HepG2 (cell line): ENCODE measurements around the gene IMPDH1. TPM values are rescaled to one million over a fixed set of nuclear protein-coding genes. Genes with fewer than 3 reads are reported as not detected.
A peak's percentile ranks its signal among the peaks of the same experiment; 100 is the strongest.

Experiments
- ATF6 ChIP-seq: sonication (generic); formaldehyde crosslinking; conservative IDR thresholded peaks from 2 replicates; pipeline ENCODE4 v1.4.0; 2020; ENCODE audit warnings: missing genetic modification reagents
- BORCS8-MEF2B ChIP-seq: sonication (generic); formaldehyde crosslinking; IDR thresholded peaks from 2 replicates; pipeline ENCODE4 v1.8.0; 2022; ENCODE audit warnings: mild to moderate bottlenecking, missing genetic modification reagents
- FOXJ3 ChIP-seq: sonication (generic); formaldehyde crosslinking; IDR thresholded peaks from 2 replicates; pipeline ENCODE4 v1.4.0; 2020; ENCODE audit warnings: missing genetic modification reagents, mild to moderate bottlenecking, borderline replicate concordance
- JDP2 ChIP-seq: sonication (generic); formaldehyde crosslinking; IDR thresholded peaks from 2 replicates; pipeline ENCODE4 v1.8.1; 2022; ENCODE audit warnings: missing genetic modification reagents, borderline replicate concordance
- KAT7 ChIP-seq: IDR thresholded peaks from 2 replicates; pipeline ENCODE4 v1.6.1; 2018; ENCODE audit warnings: borderline replicate concordance, missing compliant biosample characterization
- PAWR ChIP-seq: sonication (generic); formaldehyde crosslinking; IDR thresholded peaks from 2 replicates; pipeline ENCODE4 v1.4.0; 2020; ENCODE audit warnings: missing genetic modification reagents, mild to moderate bottlenecking, borderline replicate concordance
- PLRG1 ChIP-seq: fragments of 450-650 bp; conservative IDR thresholded peaks from 2 replicates; pipeline ENCODE4 v1.6.1; 2016
- PRDM15 ChIP-seq: sonication (generic); formaldehyde crosslinking; IDR thresholded peaks from 2 replicates; pipeline ENCODE4 v1.4.0; 2020; ENCODE audit warnings: missing genetic modification reagents
- RBM39 ChIP-seq: fragments of 200-400 bp; formaldehyde crosslinking; IDR thresholded peaks from one replicate; pipeline ENCODE4 v1.6.1; 2018; ENCODE audit warnings: antibody characterized with exemption, mild to moderate bottlenecking, low read depth, low read length; ENCODE audit not compliant: poor library complexity, severe bottlenecking
- SAFB2 ChIP-seq: sonication (generic); formaldehyde crosslinking; IDR thresholded peaks from 2 replicates; pipeline ENCODE4 v1.5.1; 2020; ENCODE audit warnings: missing genetic modification reagents, low read depth, mild to moderate bottlenecking, borderline replicate concordance
- ZNF441 ChIP-seq: sonication (generic); formaldehyde crosslinking; IDR thresholded peaks from 2 replicates; pipeline ENCODE4 v1.7.0; 2021; ENCODE audit warnings: missing genetic modification reagents, borderline replicate concordance
- ZNF510 ChIP-seq: sonication (generic); formaldehyde crosslinking; IDR thresholded peaks from 2 replicates; pipeline ENCODE4 v1.4.0; 2020; ENCODE audit warnings: low read depth, mild to moderate bottlenecking, missing genetic modification reagents
- ZNF549 ChIP-seq: sonication (generic); formaldehyde crosslinking; IDR thresholded peaks from 2 replicates; pipeline ENCODE4 v1.5.0; 2020; ENCODE audit warnings: missing genetic modification reagents
- ZNF605 ChIP-seq: sonication (generic); formaldehyde crosslinking; IDR thresholded peaks from 2 replicates; pipeline ENCODE4 v1.8.0; 2022; ENCODE audit warnings: mild to moderate bottlenecking, missing genetic modification reagents
- ZNF850 ChIP-seq: sonication (generic); formaldehyde crosslinking; conservative IDR thresholded peaks from 2 replicates; pipeline ENCODE4 v1.9.0; 2021; ENCODE audit warnings: mild to moderate bottlenecking, missing genetic modification reagents
- polyA plus RNA-seq, 8 experiments: library from polyadenylated mRNA; depleted of rRNA in 3 of 8; stranded (reverse) in 7 of 8; unstranded in 1 of 8; fragments of >200 nt; fragmentation: Illumina TruSeq in 4 of 8; extraction: Trizol in 4 of 8; gene quantifications; 2 replicates each; pipeline versions ENCODE4 v1.2.1 to v1.2.3, GENCODE V29; 2011 to 2016; ENCODE audit warnings: low read depth in 4 of 8, missing spikeins in 1 of 8, mixed read lengths in 1 of 8; ENCODE audit not compliant: insufficient read depth in 1 of 8
- total RNA-seq, 5 experiments: library from RNA; depleted of rRNA; stranded (reverse); fragments of >200 nt; fragmentation: Illumina TruSeq; extraction: Trizol; gene quantifications; 2 replicates each; pipeline ENCODE4 v1.2.3, GENCODE V29; 2016; ENCODE audit warnings: low read depth in 1 of 5
- TF ChIP-seq, protein P1 (sequence below): sonication (generic); formaldehyde crosslinking; IDR thresholded peaks from 2 replicates; pipeline ENCODE4 v1.5.1; 2020; ENCODE audit warnings: mild to moderate bottlenecking, missing genetic modification reagents, borderline replicate concordance

IMPDH1 gene
- total and polyA plus RNA-seq, 2 of the 13 experiments (the other 11 are each of a cell fraction or from before 2014, with no cell fraction given), result 22.8 to 34.0 TPM

GRCh38 chr7:128409596-128410450 is at the start of gene IMPDH1 (continued):
- TF ChIP-seq, protein P1, sequence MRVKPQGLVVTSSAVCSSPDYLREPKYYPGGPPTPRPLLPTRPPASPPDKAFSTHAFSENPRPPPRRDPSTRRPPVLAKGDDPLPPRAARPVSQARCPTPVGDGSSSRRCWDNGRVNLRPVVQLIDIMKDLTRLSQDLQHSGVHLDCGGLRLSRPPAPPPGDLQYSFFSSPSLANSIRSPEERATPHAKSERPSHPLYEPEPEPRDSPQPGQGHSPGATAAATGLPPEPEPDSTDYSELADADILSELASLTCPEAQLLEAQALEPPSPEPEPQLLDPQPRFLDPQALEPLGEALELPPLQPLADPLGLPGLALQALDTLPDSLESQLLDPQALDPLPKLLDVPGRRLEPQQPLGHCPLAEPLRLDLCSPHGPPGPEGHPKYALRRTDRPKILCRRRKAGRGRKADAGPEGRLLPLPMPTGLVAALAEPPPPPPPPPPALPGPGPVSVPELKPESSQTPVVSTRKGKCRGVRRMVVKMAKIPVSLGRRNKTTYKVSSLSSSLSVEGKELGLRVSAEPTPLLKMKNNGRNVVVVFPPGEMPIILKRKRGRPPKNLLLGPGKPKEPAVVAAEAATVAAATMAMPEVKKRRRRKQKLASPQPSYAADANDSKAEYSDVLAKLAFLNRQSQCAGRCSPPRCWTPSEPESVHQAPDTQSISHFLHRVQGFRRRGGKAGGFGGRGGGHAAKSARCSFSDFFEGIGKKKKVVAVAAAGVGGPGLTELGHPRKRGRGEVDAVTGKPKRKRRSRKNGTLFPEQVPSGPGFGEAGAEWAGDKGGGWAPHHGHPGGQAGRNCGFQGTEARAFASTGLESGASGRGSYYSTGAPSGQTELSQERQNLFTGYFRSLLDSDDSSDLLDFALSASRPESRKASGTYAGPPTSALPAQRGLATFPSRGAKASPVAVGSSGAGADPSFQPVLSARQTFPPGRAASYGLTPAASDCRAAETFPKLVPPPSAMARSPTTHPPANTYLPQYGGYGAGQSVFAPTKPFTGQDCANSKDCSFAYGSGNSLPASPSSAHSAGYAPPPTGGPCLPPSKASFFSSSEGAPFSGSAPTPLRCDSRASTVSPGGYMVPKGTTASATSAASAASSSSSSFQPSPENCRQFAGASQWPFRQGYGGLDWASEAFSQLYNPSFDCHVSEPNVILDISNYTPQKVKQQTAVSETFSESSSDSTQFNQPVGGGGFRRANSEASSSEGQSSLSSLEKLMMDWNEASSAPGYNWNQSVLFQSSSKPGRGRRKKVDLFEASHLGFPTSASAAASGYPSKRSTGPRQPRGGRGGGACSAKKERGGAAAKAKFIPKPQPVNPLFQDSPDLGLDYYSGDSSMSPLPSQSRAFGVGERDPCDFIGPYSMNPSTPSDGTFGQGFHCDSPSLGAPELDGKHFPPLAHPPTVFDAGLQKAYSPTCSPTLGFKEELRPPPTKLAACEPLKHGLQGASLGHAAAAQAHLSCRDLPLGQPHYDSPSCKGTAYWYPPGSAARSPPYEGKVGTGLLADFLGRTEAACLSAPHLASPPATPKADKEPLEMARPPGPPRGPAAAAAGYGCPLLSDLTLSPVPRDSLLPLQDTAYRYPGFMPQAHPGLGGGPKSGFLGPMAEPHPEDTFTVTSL, result no peak
- TF ChIP-seq JDP2 (CRISPR knock-in tag) (no peak), SAFB2 (peak; percentile 72; the same call in 1 of the 2 replicates), BORCS8-MEF2B (CRISPR knock-in tag) (no peak), ZNF441 (no peak; the same call in 1 of the 2 replicates), ZNF510 (CRISPR knock-in tag) (no peak), ZNF850 (CRISPR knock-in tag) (no peak), ZNF605 (CRISPR knock-in tag) (no peak), ATF6 (CRISPR knock-in tag) (no peak), FOXJ3 (CRISPR knock-in tag) (no peak), PAWR (CRISPR knock-in tag) (no peak), PLRG1 (no peak), KAT7 (0 out of 2 replicates have a peak, but pooled peaks have one; percentile 25), PRDM15 (CRISPR knock-in tag) (peak; percentile 22; the same call in 1 of the 2 replicates), RBM39 (no peak), ZNF549 (CRISPR knock-in tag) (no peak)
